Measurements from ENCODE around the gene LRRC2.

- TF ChIP-seq, protein P1, sequence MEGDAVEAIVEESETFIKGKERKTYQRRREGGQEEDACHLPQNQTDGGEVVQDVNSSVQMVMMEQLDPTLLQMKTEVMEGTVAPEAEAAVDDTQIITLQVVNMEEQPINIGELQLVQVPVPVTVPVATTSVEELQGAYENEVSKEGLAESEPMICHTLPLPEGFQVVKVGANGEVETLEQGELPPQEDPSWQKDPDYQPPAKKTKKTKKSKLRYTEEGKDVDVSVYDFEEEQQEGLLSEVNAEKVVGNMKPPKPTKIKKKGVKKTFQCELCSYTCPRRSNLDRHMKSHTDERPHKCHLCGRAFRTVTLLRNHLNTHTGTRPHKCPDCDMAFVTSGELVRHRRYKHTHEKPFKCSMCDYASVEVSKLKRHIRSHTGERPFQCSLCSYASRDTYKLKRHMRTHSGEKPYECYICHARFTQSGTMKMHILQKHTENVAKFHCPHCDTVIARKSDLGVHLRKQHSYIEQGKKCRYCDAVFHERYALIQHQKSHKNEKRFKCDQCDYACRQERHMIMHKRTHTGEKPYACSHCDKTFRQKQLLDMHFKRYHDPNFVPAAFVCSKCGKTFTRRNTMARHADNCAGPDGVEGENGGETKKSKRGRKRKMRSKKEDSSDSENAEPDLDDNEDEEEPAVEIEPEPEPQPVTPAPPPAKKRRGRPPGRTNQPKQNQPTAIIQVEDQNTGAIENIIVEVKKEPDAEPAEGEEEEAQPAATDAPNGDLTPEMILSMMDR (IDR thresholded peaks at IDR 0.05): no peak
- TF ChIP-seq POLR2A (IDR thresholded peaks at IDR 0.05): no peak
These were observed 4.2 kb downstream of the LRRC2 start for GRCh38 chr3:46561951-46562350.
